OCI-LY3 (cell line): ENCODE results near the gene ARHGEF28.

Source experiments
- EZH2phosphoT487 ChIP-seq: fragments of 200-600 bp; shearing (Covaris generic); IDR thresholded peaks from 2 replicates; pipeline ENCODE4 v1.6.1; 2018; ENCODE audit warnings: antibody characterized with exemption, mixed run types, low read depth
- TF ChIP-seq, protein P1 (sequence below): fragments of 200-600, 300-600 bp; sonication (generic); IDR thresholded peaks from 2 replicates; pipeline ENCODE4 v1.5.1; 2014; ENCODE audit warnings: antibody characterized with exemption, low read length, low read depth

- TF ChIP-seq, protein P1, sequence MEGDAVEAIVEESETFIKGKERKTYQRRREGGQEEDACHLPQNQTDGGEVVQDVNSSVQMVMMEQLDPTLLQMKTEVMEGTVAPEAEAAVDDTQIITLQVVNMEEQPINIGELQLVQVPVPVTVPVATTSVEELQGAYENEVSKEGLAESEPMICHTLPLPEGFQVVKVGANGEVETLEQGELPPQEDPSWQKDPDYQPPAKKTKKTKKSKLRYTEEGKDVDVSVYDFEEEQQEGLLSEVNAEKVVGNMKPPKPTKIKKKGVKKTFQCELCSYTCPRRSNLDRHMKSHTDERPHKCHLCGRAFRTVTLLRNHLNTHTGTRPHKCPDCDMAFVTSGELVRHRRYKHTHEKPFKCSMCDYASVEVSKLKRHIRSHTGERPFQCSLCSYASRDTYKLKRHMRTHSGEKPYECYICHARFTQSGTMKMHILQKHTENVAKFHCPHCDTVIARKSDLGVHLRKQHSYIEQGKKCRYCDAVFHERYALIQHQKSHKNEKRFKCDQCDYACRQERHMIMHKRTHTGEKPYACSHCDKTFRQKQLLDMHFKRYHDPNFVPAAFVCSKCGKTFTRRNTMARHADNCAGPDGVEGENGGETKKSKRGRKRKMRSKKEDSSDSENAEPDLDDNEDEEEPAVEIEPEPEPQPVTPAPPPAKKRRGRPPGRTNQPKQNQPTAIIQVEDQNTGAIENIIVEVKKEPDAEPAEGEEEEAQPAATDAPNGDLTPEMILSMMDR, result no peak
- no peak for TF ChIP-seq EZH2phosphoT487
Observed at GRCh38 chr5:73705364-73705763, 79.4 kb downstream of the ARHGEF28 start.
